Stimulated activated CD8-positive, alpha-beta memory T cell treated with anti-CD3 and anti-CD28 coated beads, Interleukin-4, amount 100 ng/mL, for 48 hours (primary cell): ENCODE data around the gene SDHAF2.
A peak's percentile ranks its signal among the peaks of the same experiment; 100 is the strongest.
"Not testable (repeated sequence)": the region's sequence is repeated elsewhere in the genome, so short reads cannot be mapped to it uniquely, and the experiment has no call there.

Experiments
- DNase-seq: peaks from one replicate; pipeline ENCODE4 v3.0.0-alpha.2; 2020

Gene SDHAF2

DNA sequence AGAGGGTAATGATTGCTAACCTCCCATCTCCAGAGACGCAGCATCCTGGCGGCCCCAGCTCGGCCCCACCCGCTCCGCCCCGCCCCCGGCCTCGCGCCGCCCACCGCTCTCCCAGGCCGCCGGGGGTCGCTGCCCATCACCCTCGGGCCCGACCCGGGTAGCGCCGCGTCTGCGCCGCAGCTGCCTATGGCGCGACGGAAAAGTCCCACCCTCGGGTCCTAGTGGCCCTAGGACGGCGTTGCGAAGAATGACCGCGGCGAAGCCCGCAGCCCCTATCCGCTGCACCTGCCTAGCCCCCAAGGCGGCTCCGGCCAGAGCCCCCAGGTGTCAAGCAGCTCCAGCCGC lies 606 bp upstream of the SDHAF2 start:
- peak; percentile 82 for DNase-seq

DNA sequence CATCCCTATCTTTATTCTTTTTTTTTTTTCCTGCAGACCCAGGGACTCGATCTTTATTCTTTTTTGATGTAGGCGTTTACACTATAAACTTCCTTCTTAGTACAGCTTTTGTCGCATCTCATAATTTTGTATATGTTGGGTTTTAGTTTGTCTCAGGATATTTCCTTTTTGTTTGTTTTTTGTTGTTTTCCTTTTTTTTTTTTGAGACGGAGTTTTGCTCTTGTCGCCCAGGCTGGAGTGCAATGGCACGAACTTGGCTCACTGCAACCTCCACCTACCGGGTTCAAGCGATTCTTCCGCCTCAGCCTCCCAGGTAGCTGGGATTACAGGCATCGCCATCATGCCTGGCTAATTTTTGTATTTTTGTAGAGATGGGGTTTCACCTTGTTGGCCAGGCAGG lies 915 bp downstream of the SDHAF2 start:
- DNase-seq: not testable (repeated sequence)

- no peak for DNase-seq
These were observed 7.6 kb downstream of the SDHAF2 start for GRCh38 chr11:61437496-61437895.

DNA sequence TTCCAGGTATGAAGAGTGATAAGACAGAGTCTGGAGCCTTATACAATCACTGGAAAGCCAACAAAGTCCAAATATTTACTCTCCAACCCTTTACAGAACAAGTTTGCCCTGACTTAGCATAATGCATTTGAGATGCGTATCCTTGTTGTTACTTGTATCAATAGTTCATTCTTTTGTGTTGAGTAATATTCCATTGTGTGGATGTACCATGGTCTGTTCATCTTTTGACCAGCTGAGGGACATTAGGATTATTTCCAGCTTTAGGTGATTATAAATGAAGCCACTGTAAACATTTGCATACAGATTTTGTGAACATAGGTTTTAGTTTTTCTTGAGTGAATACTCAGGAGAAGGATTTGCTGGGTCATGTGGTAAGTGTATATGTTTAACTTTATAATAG lies 9.7 kb downstream of the SDHAF2 start:
- no peak for DNase-seq

- no peak for DNase-seq
These were observed 12.7 kb downstream of the SDHAF2 start for GRCh38 chr11:61442616-61443015.

- DNase-seq: no peak
These were observed 15.6 kb downstream of the SDHAF2 start for GRCh38 chr11:61445516-61445915.

DNA sequence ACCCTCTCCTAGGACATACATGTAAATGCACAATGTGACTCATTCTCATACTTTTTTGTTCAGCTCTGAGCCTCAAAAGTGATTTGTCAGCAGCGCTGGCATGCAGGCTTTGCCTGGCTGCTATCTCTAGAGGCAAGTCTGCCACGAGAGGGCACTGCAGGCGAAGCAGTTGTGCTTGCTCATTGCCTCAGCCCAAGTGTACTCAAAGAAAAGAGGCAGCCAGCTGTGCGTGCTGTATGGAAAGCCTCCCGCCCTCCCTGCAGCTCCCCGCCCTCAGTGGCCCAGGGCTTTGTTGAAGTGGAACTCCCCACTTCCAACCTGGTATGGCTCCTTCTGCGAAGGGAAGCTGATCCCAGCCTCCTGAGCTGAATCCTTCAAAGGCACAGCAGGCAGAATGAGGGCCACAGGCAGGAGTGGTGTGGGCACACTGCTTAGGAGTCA lies 16.3 kb downstream of the SDHAF2 start:
- DNase-seq: peak; percentile 90

DNA sequence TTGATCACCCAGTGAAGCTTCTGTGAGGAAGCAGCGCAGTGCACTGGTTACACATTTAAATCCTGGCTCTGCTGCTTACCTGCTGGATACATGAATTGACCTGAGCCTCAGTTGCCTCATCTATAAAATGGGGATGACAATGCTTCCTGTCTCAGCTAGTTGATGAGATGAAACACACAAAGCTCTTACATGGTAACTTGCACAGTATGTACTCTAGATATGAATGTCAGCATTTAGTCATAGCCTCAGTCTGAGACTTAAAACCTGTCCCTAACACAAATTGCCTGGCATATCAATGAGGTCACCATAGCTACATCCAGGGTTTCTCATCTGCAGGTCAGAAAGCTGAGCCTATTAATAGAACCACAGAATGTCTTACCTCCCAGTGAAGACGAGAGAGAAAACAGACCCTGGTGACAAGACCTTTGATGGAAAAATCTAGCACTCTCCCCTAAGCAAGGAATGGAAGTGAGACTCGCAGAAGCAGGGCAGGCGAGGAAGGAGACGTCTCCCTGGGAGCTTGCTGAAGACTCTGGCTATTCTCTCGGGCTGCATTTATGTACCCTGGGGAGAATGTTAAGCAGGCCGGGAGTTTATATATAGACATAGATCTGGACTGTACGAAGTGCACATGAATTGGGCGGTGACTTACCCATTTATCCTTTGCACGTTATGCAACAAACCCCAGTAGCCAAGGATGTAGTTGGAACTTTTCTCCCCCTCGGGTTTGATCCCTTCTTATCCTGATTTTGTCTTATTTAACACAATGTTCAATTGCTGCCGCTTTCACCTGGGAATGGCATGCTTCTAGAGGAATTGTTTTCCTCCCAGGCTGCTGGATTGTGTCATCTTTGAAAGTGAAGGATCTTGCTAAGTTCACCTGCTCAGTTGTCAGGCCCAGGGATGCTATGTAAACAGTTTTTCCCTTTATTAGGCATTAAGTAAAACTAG lies 18.0 kb downstream of the SDHAF2 start:
- no peak for DNase-seq

DNA sequence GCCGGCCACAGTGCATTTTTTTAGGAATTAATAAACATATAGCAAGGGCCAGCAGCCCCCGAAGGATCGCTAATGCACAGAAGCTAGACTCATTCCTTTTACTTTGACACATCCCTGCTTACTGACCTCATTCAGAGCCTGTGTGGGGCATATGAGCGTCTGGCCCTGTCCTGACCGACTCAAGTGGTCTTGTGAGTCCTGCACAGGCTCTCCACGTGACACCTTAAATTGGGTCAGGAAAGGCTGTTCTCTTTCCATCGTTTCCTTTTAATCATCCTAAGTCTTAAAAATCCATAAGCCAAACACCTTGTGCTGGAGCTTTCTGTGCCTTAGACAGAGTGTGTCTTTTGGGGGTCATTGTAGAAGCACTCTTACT lies 18.6 kb downstream of the SDHAF2 start:
- no peak for DNase-seq

- DNase-seq: no peak
These were observed 22.9 kb downstream of the SDHAF2 start for GRCh38 chr11:61452825-61453224.

DNA sequence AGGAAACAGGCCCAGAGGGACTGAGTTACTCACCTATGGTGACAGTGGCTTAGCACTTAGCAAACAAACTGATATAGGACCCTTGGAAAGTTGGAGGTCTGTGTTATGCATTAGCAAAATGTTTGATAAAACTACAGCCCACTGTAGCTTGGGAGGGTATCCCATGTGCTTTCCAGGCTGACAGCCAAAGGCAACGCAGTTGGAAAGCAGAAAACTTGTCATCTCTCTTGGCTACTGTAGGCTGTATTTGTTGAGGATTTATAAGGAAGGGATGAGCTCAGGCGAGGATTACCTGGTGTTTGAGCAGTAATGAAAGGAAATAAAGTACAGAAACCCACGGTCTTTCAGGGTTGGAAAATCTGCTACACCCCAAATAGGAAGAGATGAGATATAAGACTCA lies 23.8 kb downstream of the SDHAF2 start:
- DNase-seq: no peak

GRCh38 chr11:61454520-61454919 lies 24.6 kb downstream of the SDHAF2 start:
- no peak for DNase-seq

DNA sequence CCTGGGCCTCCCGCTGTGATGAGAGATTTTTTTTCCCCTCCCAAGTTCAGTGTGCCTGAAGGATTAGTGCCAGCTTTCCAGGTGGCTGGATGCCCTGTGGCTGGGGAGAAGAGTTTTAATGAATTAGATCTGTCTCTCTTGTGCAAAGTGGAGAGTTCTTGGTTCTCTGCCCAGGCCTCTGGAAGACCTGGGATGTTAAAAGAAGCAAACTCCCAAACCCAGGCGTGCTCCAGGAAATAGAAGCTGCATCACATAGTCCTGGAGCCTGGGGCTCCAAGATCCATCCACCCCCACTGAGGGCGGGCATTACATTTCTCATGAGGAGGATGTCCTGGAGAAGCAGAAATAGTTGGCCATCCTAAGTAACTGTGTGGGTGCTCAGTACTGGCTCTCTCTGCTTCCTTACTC lies 30.6 kb downstream of the SDHAF2 start:
- no peak for DNase-seq

GRCh38 chr11:61460986-61461385 lies 31.1 kb downstream of the SDHAF2 start:
- no peak for DNase-seq

GRCh38 chr11:61467602-61468001 lies 37.7 kb downstream of the SDHAF2 start:
- DNase-seq: not testable (repeated sequence)

- no peak for DNase-seq
These were observed 38.1 kb downstream of the SDHAF2 start for GRCh38 chr11:61468002-61468401.

DNA sequence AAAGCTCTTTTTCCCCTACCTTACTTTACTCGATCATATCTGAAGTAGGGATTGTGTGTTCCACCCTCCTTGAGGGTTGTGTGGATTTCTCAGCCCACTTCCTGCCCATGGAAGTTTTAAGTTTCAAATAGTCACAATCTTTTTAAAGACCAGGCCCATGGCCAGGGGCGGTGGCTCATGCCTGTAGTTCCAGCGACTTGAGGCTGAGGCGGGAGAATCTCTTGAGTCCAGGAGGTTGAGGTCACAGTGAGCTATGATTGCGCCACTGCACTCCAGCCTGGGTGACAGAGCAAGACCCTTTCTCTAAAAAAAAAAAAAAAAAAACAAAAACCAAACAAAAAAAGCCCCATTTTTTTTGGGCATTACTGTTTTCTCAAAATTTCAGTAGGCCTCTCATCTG lies 42.4 kb downstream of the SDHAF2 start:
- no peak for DNase-seq

DNA sequence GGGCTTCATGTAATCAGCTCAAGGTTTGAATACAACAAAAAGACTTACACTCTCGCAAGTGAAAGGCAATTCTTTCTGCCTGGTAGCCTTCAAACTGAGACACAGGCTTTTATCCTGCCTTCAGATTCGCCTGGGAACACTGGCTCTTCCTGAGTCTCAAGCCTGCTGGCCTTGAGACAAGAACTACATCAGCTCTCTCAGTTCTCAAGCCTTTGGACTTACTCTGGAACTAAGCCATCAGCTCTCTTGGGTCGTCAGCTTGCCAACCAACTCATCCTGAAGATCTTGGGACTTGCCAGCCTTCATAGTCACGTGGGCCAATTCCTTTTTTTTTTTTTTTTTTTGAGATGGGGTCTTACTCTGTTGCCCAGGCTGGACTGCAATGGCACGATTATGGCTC lies 42.9 kb downstream of the SDHAF2 start:
- DNase-seq: no peak

DNA sequence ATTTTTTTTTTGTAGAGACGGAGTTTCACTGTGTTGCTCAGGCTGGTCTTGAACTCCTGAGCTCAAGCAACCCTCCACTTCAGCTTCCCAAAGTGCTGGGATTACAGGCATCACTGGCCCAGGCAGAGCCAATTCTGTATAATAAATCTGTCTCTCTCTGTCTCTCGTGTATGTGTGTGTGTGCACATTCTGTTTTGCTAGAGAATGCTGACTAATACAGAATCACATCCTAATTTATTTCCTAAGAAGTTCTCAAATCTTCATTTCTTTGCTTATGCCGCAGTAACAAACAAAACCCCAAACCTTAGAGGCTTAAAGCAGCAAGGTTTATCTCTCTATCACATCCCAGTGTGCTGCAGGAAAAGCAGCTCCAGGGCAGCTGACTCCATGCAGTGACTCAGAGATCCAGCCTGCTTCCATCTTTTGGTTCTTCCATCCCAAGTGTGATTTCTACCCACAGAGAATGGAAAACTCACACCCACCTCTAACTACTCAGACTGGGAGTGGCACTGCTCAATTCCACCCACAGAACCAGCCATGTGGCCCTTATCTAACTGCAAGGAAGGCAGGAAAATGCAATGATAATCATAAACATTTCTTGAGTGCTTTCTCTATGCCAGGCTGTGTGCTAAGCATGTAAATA lies 43.6 kb downstream of the SDHAF2 start:
- no peak for DNase-seq

GRCh38 chr11:61474013-61474643 lies 44.2 kb downstream of the SDHAF2 start:
- no peak for DNase-seq

GRCh38 chr11:61475433-61475832 lies 45.5 kb downstream of the SDHAF2 start:
- DNase-seq: no peak

DNA sequence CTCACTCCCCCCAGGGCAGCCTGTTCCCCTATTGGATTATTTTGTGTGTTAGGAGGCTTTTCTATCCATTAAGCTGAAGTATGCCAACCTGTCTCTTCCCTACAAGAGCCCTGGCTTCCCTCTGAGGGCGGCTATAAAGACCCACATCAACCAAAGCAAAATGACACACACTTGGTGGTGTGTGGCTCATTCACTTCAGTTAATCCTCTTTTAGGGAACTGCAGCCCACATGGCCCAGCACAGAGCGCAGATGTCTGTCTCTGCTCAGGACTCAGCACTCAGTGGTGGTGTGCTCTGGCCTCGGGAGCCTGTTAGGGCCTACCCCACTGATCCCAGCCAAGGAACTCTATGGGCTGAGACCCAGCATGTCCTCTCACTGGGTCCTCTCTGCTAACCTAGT lies 46.4 kb downstream of the SDHAF2 start:
- no peak for DNase-seq

DNA sequence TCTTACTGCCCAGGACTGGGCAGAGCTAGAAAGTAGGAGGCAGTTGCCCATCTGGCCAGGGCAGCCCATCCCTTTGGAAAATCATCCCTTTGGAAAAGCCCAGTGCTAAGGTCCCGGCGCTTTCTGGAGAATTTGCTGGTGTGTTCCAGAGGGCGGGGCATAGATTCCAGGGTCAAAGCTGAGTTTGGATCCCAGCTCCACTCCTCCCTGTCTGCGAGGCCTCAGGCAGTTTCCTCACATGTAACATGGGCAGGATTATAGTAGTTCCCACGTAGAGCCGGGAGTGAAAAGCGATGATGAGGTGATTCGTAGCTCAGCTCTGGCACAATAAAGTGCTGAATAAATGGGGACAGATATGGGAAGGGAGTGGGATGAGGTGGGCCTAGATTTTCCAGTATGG lies 47.2 kb downstream of the SDHAF2 start:
- no peak for DNase-seq

- DNase-seq: peak; percentile 77
These were observed 47.8 kb downstream of the SDHAF2 start for GRCh38 chr11:61477727-61478148.
